Measurements from ENCODE around the gene WNT7B. TPM values are rescaled to one million over a fixed set of nuclear protein-coding genes. Genes with fewer than 3 reads are reported as not detected.
"Not testable (repeated sequence)": the region's sequence is repeated elsewhere in the genome, so short reads cannot be mapped to it uniquely, and the experiment has no call there.

Gene WNT7B
- polyA plus RNA-seq, 2 donors: 6.6 to 6.8 TPM

GRCh38 chr22:46008836-46009596 is 32.1 kb upstream of the WNT7B start:
- H3K36me3 ChIP-seq (ENCODE audit: control insufficient read depth in 2 of 2, insufficient read depth in 2 of 2, low read length in 1 of 2): no peaks in the 10 kb centered on the region
- no peak overlapping the region for H3K4me3 ChIP-seq (ENCODE audit: low read depth in 1 of 2, low read length in 2 of 2)
- H3K27me3 ChIP-seq (ENCODE audit: control insufficient read depth in 1 of 2, insufficient read depth in 2 of 2, low read length in 2 of 2): no peaks in the 10 kb centered on the region
- peaks cover 0 to 43% of the 10 kb centered on the region in 2 donors for H3K4me1 ChIP-seq (ENCODE audit: control insufficient read depth in 2 of 2, insufficient read depth in 2 of 2, low read length in 1 of 2)
- H3K9me3 ChIP-seq (ENCODE audit: control insufficient read depth in 2 of 2, insufficient read depth in 1 of 2, low read depth in 1 of 2, low read length in 1 of 2): peaks cover 0 to 3% of the 10 kb centered on the region in 2 donors
- H3K27ac ChIP-seq (ENCODE audit: low read depth in 2 of 2, low read length in 1 of 2): peak overlapping the region; percentile 97 to 99
- 93 to 96% methylated on average over 9 of the region's 9 CpGs for WGBS, 2 donors

- H3K27ac ChIP-seq (ENCODE audit: low read depth in 2 of 2, low read length in 1 of 2): peak overlapping the region; percentile 97 to 99
- WGBS, 2 donors: 37 to 53% methylated on average over 3 of the region's 3 CpGs
- no peaks in the 10 kb centered on the region for H3K36me3 ChIP-seq (ENCODE audit: control insufficient read depth in 2 of 2, insufficient read depth in 2 of 2, low read length in 1 of 2)
- H3K4me1 ChIP-seq (ENCODE audit: control insufficient read depth in 2 of 2, insufficient read depth in 2 of 2, low read length in 1 of 2): peaks cover 0 to 43% of the 10 kb centered on the region in 2 donors
- no peak overlapping the region for H3K4me3 ChIP-seq (ENCODE audit: low read depth in 1 of 2, low read length in 2 of 2)
- no peaks in the 10 kb centered on the region for H3K27me3 ChIP-seq (ENCODE audit: control insufficient read depth in 1 of 2, insufficient read depth in 2 of 2, low read length in 2 of 2)
- H3K9me3 ChIP-seq (ENCODE audit: control insufficient read depth in 2 of 2, insufficient read depth in 1 of 2, low read depth in 1 of 2, low read length in 1 of 2): peaks cover 0 to 3% of the 10 kb centered on the region in 2 donors
Measured at GRCh38 chr22:46008291-46008690, 31.3 kb upstream of the WNT7B start.

- peaks cover 0 to 39% of the 10 kb centered on the region in 2 donors for H3K4me1 ChIP-seq (ENCODE audit: control insufficient read depth in 2 of 2, insufficient read depth in 2 of 2, low read length in 1 of 2)
- 19 to 32% methylated on average over 23 to 25 of the region's 25 CpGs for whole genome bisulfite sequencing, 2 donors
- peak overlapping the region in 1 of 2 donors; percentile 0 for H3K4me3 ChIP-seq (ENCODE audit: low read depth in 1 of 2, low read length in 2 of 2)
Measured at GRCh38 chr22:46007848-46008261, 30.9 kb upstream of the WNT7B start.

GRCh38 chr22:46007003-46007847 is 30.3 kb upstream of the WNT7B start:
- peaks cover 0 to 32% of the 10 kb centered on the region in 2 donors for H3K4me1 ChIP-seq (ENCODE audit: control insufficient read depth in 2 of 2, insufficient read depth in 2 of 2, low read length in 1 of 2)
- no peaks in the 10 kb centered on the region for H3K27me3 ChIP-seq (ENCODE audit: control insufficient read depth in 1 of 2, insufficient read depth in 2 of 2, low read length in 2 of 2)
- peaks cover 0 to 3% of the 10 kb centered on the region in 2 donors for H3K9me3 ChIP-seq (ENCODE audit: control insufficient read depth in 2 of 2, insufficient read depth in 1 of 2, low read depth in 1 of 2, low read length in 1 of 2)
- H3K27ac ChIP-seq (ENCODE audit: low read depth in 2 of 2, low read length in 1 of 2): peak overlapping the region; percentile 97 to 99
- peak overlapping the region; percentile 6 to 7 for H3K4me3 ChIP-seq (ENCODE audit: low read depth in 1 of 2, low read length in 2 of 2)
- no peaks in the 10 kb centered on the region for H3K36me3 ChIP-seq (ENCODE audit: control insufficient read depth in 2 of 2, insufficient read depth in 2 of 2, low read length in 1 of 2)
- WGBS, 2 donors: 18 to 39% methylated on average over 36 of the region's 36 CpGs

More at GRCh38 chr22:46007848-46008261, 30.9 kb upstream of the WNT7B start:
- Histone ChIP-seq H3K27me3 (ENCODE audit: control insufficient read depth in 1 of 2, insufficient read depth in 2 of 2, low read length in 2 of 2) (no peaks in the 10 kb centered on the region), H3K27ac (ENCODE audit: low read depth in 2 of 2, low read length in 1 of 2) (peak overlapping the region; percentile 97 to 99), H3K36me3 (ENCODE audit: control insufficient read depth in 2 of 2, insufficient read depth in 2 of 2, low read length in 1 of 2) (no peaks in the 10 kb centered on the region), H3K9me3 (ENCODE audit: control insufficient read depth in 2 of 2, insufficient read depth in 1 of 2, low read depth in 1 of 2, low read length in 1 of 2) (peaks cover 0 to 3% of the 10 kb centered on the region in 2 donors)

GRCh38 chr22:46006379-46007002 is 29.5 kb upstream of the WNT7B start:
- Histone ChIP-seq H3K4me1 (ENCODE audit: control insufficient read depth in 2 of 2, insufficient read depth in 2 of 2, low read length in 1 of 2) (peaks cover 0 to 28% of the 10 kb centered on the region in 2 donors), H3K36me3 (ENCODE audit: control insufficient read depth in 2 of 2, insufficient read depth in 2 of 2, low read length in 1 of 2) (no peaks in the 10 kb centered on the region)

GRCh38 chr22:46005116-46005705 is 28.2 kb upstream of the WNT7B start:
- peaks cover 0 to 23% of the 10 kb centered on the region in 2 donors for H3K4me1 ChIP-seq (ENCODE audit: control insufficient read depth in 2 of 2, insufficient read depth in 2 of 2, low read length in 1 of 2)
- H3K36me3 ChIP-seq (ENCODE audit: control insufficient read depth in 2 of 2, insufficient read depth in 2 of 2, low read length in 1 of 2); H3K27ac ChIP-seq (ENCODE audit: low read depth in 2 of 2, low read length in 1 of 2); H3K27me3 ChIP-seq (ENCODE audit: control insufficient read depth in 1 of 2, insufficient read depth in 2 of 2, low read length in 2 of 2); H3K9me3 ChIP-seq (ENCODE audit: control insufficient read depth in 2 of 2, insufficient read depth in 1 of 2, low read depth in 1 of 2, low read length in 1 of 2); H3K4me3 ChIP-seq (ENCODE audit: low read depth in 1 of 2, low read length in 2 of 2): not testable (repeated sequence)
- whole genome bisulfite sequencing, 2 donors: 81 to 85% methylated on average over 15 of the region's 15 CpGs

More at GRCh38 chr22:46006379-46007002, 29.5 kb upstream of the WNT7B start:
- H3K27me3 ChIP-seq (ENCODE audit: control insufficient read depth in 1 of 2, insufficient read depth in 2 of 2, low read length in 2 of 2): no peaks in the 10 kb centered on the region
- peak overlapping the region; percentile 97 to 99 for H3K27ac ChIP-seq (ENCODE audit: low read depth in 2 of 2, low read length in 1 of 2)
- 15 to 20% methylated on average over 26 of the region's 26 CpGs for WGBS, 2 donors
- peak overlapping the region; percentile 6 to 7 for H3K4me3 ChIP-seq (ENCODE audit: low read depth in 1 of 2, low read length in 2 of 2)
- H3K9me3 ChIP-seq (ENCODE audit: control insufficient read depth in 2 of 2, insufficient read depth in 1 of 2, low read depth in 1 of 2, low read length in 1 of 2): peaks cover 0 to 3% of the 10 kb centered on the region in 2 donors

GRCh38 chr22:46004105-46004866 is 27.3 kb upstream of the WNT7B start:
- WGBS, 2 donors: 80 to 83% methylated on average over 19 of the region's 19 CpGs
- Histone ChIP-seq H3K4me1 (ENCODE audit: control insufficient read depth in 2 of 2, insufficient read depth in 2 of 2, low read length in 1 of 2) (peaks cover 0 to 23% of the 10 kb centered on the region in 2 donors), H3K36me3 (ENCODE audit: control insufficient read depth in 2 of 2, insufficient read depth in 2 of 2, low read length in 1 of 2) (no peaks in the 10 kb centered on the region), H3K27me3 (ENCODE audit: control insufficient read depth in 1 of 2, insufficient read depth in 2 of 2, low read length in 2 of 2) (no peaks in the 10 kb centered on the region), H3K27ac (ENCODE audit: low read depth in 2 of 2, low read length in 1 of 2) (no peak overlapping the region), H3K9me3 (ENCODE audit: control insufficient read depth in 2 of 2, insufficient read depth in 1 of 2, low read depth in 1 of 2, low read length in 1 of 2) (no peaks in the 10 kb centered on the region), H3K4me3 (ENCODE audit: low read depth in 1 of 2, low read length in 2 of 2) (no peak overlapping the region)

GRCh38 chr22:46003271-46004091 is 26.5 kb upstream of the WNT7B start:
- peaks cover 0 to 23% of the 10 kb centered on the region in 2 donors for H3K4me1 ChIP-seq (ENCODE audit: control insufficient read depth in 2 of 2, insufficient read depth in 2 of 2, low read length in 1 of 2)

More at GRCh38 chr22:46003271-46004091, 26.5 kb upstream of the WNT7B start:
- no peak overlapping the region for H3K4me3 ChIP-seq (ENCODE audit: low read depth in 1 of 2, low read length in 2 of 2)
- no peaks in the 10 kb centered on the region for H3K27me3 ChIP-seq (ENCODE audit: control insufficient read depth in 1 of 2, insufficient read depth in 2 of 2, low read length in 2 of 2)
- 91 to 95% methylated on average over 24 of the region's 24 CpGs for WGBS, 2 donors
- H3K9me3 ChIP-seq (ENCODE audit: control insufficient read depth in 2 of 2, insufficient read depth in 1 of 2, low read depth in 1 of 2, low read length in 1 of 2): no peaks in the 10 kb centered on the region
- no peak overlapping the region for H3K27ac ChIP-seq (ENCODE audit: low read depth in 2 of 2, low read length in 1 of 2)
- no peaks in the 10 kb centered on the region for H3K36me3 ChIP-seq (ENCODE audit: control insufficient read depth in 2 of 2, insufficient read depth in 2 of 2, low read length in 1 of 2)

Data from esophagus (tissue), 2 donors.